GM21447 (cell line): ENCODE data around the gene SETD1A.

Source experiments
- ATAC-seq: cut with Tn5 transposase; IDR thresholded peaks from one replicate; pipeline ENCODE4 v1.9.1; 2021; ENCODE audit not compliant: unreplicated experiment

The SETD1A gene

DNA sequence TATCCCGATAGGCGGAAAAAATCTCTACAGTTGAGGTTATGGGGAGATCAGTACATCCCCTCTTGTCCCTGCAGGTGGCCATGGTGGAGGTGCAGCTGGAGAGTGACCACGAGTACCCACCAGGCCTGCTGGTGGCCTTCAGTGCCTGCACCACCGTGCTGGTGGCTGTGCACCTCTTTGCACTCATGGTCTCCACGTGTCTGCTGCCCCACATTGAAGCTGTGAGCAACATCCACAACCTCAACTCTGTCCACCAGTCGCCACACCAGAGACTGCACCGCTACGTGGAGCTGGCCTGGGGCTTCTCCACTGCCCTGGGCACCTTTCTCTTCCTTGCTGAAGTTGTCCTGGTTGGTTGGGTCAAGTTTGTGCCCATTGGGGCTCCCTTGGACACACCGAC, 4.4 kb upstream of the SETD1A start:
- no peak for ATAC-seq

- ATAC-seq = no peak
These were observed 3.9 kb upstream of the SETD1A start for GRCh38 chr16:30953511-30954124.

- no peak for ATAC-seq
These were observed 2.6 kb upstream of the SETD1A start for GRCh38 chr16:30954993-30955392.

DNA sequence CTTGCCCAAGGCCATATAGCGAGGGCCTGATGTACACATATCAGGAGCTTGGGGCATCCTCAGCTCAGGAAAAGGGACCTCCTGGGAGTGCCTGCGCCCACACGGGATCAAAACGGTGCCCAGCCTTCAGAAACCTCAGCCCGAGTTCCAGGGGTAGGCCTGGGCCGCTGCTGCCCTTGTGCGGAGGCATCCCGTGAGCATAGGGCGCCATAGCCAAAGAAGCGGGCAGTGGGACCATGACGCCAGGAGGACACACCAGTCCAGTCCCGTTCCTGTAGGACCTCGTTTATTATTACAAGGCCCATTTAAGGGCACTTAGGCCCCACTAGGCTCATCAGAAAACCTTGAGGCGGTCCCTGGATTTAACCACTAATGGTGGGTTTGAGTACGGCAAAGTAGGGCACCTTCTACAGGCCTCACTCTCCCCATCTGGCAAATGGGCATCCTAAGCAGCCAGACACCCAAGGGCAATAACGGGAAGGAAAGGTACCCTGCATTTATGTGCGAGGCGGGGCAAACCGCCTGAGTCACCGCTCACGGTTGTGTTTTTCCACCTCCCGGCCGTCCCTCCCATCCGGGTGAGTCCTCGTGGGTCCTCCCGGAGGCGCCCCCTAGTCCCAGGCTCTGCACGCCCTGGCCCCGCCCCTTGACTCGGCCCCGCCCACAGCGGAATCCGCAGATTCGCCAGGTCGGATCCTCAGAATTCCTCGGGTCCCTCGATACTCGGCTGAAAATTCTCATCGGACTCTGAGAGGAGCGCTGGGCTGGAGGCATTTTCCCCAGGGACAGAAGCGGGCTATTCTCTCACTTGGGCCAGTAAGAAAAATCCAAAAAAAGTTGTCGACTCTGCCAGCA, 726 bp upstream of the SETD1A start:
- ATAC-seq = peak; percentile 45

DNA sequence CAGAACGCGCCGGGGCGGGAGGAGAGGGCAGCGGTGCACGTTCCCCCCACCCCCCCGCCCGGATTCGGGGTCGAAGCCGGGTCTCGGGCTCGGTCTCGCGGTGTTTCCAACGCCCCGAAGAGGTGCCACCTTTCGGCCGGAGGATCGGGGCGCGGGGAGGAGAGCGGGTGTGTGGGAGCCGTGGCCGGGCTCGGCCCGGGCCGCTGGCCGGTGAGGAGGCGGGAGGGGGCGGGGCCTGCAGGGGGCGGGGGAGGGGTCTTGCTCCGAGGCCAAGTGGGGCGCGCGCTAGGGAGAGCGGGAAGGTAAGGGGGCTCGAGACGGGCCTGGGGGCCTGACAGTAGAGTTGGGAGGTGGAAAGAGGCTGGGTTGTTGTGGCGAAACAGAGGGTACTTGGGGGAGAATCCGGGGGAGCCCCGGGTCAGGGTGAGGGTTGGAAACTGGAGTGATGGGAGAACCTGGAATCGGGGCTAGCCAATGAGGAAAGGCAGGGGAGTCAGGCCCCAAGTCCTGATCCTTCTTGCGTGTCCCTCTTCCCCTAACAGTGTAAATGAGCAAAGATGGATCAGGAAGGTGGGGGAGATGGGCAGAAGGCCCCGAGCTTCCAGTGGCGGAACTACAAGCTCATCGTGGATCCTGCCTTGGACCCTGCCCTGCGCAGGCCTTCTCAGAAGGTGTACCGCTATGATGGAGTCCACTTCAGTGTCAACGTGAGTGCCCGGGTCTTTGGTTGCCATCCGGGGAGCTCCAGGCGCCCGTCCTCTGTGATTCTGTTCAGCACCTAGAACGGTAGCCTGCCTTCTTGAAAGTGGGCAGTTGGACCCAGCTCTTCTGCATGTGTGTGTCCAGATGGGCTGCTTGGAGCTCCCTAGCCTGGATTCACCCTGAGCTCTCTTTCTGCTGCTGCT, 873 bp downstream of the SETD1A start:
- ATAC-seq = peak; percentile 16

GRCh38 chr16:30961384-30961783, 3.8 kb downstream of the SETD1A start:
- ATAC-seq = no peak

DNA sequence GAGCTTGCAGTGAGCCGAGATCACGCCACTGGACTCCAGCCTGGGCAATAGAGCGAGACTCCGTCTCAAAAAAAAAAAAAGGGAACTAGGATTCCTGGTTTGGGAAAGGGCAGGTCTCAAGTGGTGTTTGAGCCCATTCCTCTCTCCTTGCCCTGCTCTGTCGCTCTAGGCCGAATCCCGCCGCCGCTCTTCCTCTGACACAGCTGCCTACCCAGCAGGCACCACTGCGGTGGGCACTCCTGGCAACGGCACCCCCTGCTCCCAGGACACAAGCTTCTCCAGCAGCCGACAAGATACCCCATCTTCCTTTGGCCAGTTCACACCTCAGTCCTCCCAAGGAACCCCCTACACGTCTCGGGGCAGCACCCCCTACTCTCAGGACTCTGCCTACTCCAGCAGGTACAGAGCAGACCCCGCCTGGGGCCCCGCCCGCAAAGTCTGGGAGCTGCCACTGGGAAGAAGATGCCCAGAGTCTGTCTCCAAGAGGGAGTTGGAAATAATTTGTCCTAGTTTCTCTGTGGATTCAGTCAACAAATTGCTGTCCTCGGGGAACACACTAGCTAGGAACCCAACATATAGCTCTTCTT, 6.5 kb downstream of the SETD1A start:
- no peak for ATAC-seq

DNA sequence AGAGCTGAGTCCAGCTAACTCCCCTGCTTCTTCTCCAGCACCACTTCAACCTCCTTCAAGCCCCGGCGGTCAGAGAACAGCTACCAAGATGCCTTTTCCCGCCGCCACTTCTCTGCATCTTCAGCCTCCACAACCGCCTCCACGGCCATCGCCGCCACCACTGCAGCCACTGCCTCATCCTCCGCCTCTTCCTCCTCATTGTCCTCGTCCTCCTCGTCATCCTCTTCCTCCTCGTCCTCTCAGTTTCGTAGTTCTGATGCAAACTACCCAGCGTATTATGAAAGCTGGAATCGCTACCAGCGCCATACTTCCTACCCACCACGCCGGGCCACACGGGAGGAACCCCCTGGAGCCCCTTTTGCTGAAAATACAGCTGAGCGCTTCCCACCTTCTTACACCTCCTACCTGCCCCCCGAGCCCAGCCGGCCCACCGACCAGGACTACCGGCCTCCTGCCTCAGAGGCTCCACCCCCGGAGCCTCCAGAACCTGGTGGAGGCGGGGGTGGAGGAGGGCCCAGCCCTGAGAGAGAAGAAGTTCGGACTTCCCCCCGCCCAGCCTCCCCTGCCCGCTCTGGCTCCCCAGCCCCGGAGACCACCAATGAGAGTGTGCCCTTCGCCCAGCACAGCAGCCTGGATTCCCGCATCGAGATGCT, 7.1 kb downstream of the SETD1A start:
- ATAC-seq = no peak

GRCh38 chr16:30965436-30965835, 7.9 kb downstream of the SETD1A start:
- no peak for ATAC-seq

- ATAC-seq = no peak
These were observed 8.6 kb downstream of the SETD1A start for GRCh38 chr16:30966033-30966619.

DNA sequence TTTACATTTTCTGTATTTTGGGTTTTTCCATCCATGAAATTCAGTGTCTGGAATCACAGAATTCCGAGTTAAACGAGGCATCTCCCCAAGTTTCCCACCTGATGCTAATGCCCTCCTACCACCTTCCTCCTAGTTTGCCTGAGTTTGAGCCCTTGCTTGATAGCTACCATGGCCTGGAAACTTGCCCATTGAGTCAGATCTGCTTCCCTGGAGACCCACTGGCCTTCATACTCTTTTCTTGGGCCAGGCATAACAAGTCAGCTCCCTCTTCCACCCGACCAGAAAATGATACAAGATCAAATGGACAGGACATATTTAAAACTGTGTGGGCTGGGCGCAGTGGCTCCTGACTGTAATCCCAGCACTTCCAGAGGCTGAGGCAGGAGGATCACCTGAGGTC, 10.2 kb downstream of the SETD1A start:
- ATAC-seq = no peak

GRCh38 chr16:30969246-30969842, 11.8 kb downstream of the SETD1A start:
- no peak for ATAC-seq

- ATAC-seq = no peak
These were observed 13.7 kb downstream of the SETD1A start for GRCh38 chr16:30971298-30971697.

GRCh38 chr16:30972872-30973271, 15.3 kb downstream of the SETD1A start:
- no peak for ATAC-seq

- no peak for ATAC-seq
These were observed 16.8 kb downstream of the SETD1A start for GRCh38 chr16:30974348-30974747.

- ATAC-seq = no peak
These were observed 18.9 kb downstream of the SETD1A start for GRCh38 chr16:30976486-30976885.

DNA sequence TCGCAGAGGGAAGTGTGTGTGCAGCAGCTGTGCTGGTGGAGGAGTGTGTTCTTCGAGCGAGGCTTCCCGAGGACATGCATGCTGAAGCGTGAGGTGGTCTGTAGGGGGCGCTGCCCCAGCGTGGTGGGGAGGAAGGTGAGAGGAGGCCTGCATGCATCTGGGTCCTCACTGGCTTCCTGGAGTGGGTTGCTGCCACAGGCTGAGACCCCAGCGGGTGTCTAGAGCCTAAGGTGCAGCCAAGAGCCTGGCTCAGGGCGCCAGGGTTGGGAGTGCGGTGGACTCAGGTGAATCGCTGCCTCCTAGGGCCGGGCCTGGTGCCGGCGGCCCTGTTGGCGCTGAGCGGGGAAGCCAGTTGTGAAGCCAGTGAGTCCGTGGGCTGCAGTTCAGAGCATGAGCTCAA, 19.9 kb downstream of the SETD1A start:
- no peak for ATAC-seq

- no peak for ATAC-seq
These were observed 21.8 kb downstream of the SETD1A start for GRCh38 chr16:30979170-30980022.

DNA sequence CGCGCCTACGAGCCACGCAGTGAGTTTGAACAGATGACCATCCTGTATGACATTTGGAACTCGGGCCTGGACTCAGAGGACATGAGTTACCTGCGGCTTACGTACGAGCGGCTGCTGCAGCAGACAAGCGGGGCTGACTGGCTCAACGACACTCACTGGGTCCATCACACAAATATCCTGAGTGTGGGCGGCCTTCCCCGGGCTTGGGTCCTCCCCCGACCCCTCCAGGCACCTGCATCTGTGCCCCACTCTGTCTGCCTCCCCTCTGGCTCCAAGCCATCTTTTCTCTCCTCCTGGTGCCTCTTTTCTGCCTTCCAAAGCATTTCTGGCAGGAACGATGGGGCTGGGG, 22.4 kb downstream of the SETD1A start:
- ATAC-seq = no peak
